Loucy (cell line): ENCODE data around the gene STAT3.

Experiments
- CTCF ChIP-seq: fragments of 200-600 bp; sonication (generic); conservative IDR thresholded peaks from 2 replicates; pipeline ENCODE4 v1.5.1; 2014; ENCODE audit warnings: mild to moderate bottlenecking, antibody characterized with exemption, low read length
- EZH2phosphoT487 ChIP-seq: fragments of 200-600 bp; IDR thresholded peaks from 2 replicates; pipeline ENCODE4 v1.6.1; 2018; ENCODE audit warnings: antibody characterized with exemption, mild to moderate bottlenecking, moderate library complexity, borderline replicate concordance

- TF ChIP-seq CTCF (no peak), EZH2phosphoT487 (no peak)
Observed at GRCh38 chr17:42392692-42393415, 4.6 kb upstream of the STAT3 start.
